ENCODE measurements around the gene MAMLD1. TPM values are rescaled to one million over a fixed set of nuclear protein-coding genes. Genes with fewer than 3 reads are reported as not detected.

Gene MAMLD1
- total RNA-seq, 1 experiment from 2014 or later = 0.48 TPM

DNA sequence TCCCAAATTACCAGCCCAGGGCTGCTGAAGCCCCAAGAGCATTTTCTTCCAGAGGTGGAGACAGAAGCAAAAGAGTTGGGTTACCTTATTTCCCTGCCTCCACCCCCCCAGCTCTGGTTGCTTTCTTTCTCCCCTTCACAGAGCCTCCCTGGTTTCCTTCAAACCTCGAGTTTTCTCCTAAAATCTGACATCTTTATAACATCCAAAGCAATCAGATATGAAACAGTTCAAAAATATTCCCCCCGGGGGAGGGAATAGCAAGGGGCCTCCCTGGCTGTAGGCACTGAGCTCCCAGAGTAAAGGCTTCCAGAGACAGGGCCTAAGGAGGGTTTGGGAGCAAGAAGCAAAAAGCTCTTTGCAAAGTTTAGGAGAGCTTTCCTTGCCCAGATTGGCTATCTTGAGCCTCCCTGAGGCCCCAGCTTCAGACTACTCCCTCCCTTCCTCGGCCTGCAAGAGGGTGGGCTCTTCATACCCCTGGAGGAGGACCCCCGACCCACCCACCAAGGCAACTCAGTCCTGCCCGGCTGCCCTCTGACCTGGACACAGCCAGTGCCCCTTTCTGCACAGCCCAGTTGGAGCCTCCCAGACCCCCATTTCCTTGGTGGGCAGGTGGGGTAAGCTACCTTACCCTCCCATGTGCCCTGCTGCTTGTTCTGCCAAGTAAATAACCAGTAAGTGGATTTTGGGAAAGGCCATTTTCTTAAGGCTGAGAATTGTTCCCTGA, 7.6 kb downstream of the MAMLD1 start:
- no peaks in the 10 kb centered on the region for H3K9me3 ChIP-seq (ENCODE audit: control insufficient read depth, low read depth, low read length)
- H3K27ac Mint-ChIP-seq = no peak overlapping the region
- H3K23me2 ChIP-seq (ENCODE audit: insufficient read length, low read depth, low read length, poor library complexity, severe bottlenecking) = peaks cover 6% of the 10 kb centered on the region
- H3K14ac ChIP-seq (ENCODE audit: insufficient read depth, low read length) = no peak overlapping the region
- no CpG with 5 or more reads among the region's 5 CpGs for WGBS (ENCODE audit: extremely low coverage, insufficient read length, low lambda C conversion rate)
- no peak overlapping the region for H3K4me2 ChIP-seq (ENCODE audit: insufficient read depth, insufficient read length, low read length)
- H3K9me3 Mint-ChIP-seq = peaks cover 66 to 67% of the 10 kb centered on the region in 2 experiments
- no peak overlapping the region for H4K5ac ChIP-seq (ENCODE audit: insufficient read length, low read depth, low read length)
- H4K20me1 ChIP-seq (ENCODE audit: control insufficient read depth, insufficient read depth, insufficient read length) = no peaks in the 10 kb centered on the region
- no peak overlapping the region for H3T11ph ChIP-seq (ENCODE audit: low read length)
- no peak overlapping the region for H2BK5ac ChIP-seq (ENCODE audit: insufficient read length, low read length)
- no peak overlapping the region for H3K4ac ChIP-seq (ENCODE audit: low read depth, low read length)
- H2BK15ac ChIP-seq (ENCODE audit: low read depth, low read length) = no peak overlapping the region
- no peak for TF ChIP-seq CTCF (conservative IDR thresholded peaks at IDR 0.05)
- no peak overlapping the region for H3K27ac ChIP-seq (ENCODE audit: insufficient read length, low read depth, low read length)
- H3K79me2 ChIP-seq (ENCODE audit: insufficient read depth, low read length) = no peaks in the 10 kb centered on the region
- H2BK120ac ChIP-seq (ENCODE audit: low read depth, low read length, poor library complexity, severe bottlenecking) = no peak overlapping the region
- H3K4me3 Mint-ChIP-seq = no peak overlapping the region
- H2AK5ac ChIP-seq (ENCODE audit: insufficient read length, low read length) = no peak overlapping the region
- H3K4me1 Mint-ChIP-seq = peaks cover 17 to 19% of the 10 kb centered on the region in 2 experiments
- H2AFZ ChIP-seq (ENCODE audit: low read length) = no peak overlapping the region
- no peak overlapping the region for H3K18ac ChIP-seq (ENCODE audit: insufficient read length, low read depth, low read length)
- H4K8ac ChIP-seq (replicated peaks; ENCODE audit: insufficient read length, low read depth, low read length) = no peak overlapping the region
- no peak overlapping the region for H2BK12ac ChIP-seq (ENCODE audit: insufficient read length, low read depth, low read length)
- peaks cover 0 to 4% (median 0%) of the 10 kb centered on the region in 3 experiments; a peak in 3 of 7 replicates for H3K36me3 Mint-ChIP-seq (ENCODE audit: insufficient read depth in 1 of 3, low read depth in 3 of 3)
- H4K91ac ChIP-seq (ENCODE audit: insufficient read length, low read depth, low read length) = no peak overlapping the region
- H2BK20ac ChIP-seq (ENCODE audit: low read depth, low read length, poor library complexity, severe bottlenecking) = no peak overlapping the region
- no peak overlapping the region for H3K56ac ChIP-seq (ENCODE audit: insufficient read length, low read depth, low read length)
- H3K27me3 ChIP-seq (ENCODE audit: insufficient read depth, low read length) = peaks cover 7% of the 10 kb centered on the region; the same call in 1 of the 2 replicates
- H3K4me1 ChIP-seq (ENCODE audit: insufficient read depth, low read length) = peaks cover 3% of the 10 kb centered on the region; the same call in 1 of the 2 replicates
- no peaks in the 10 kb centered on the region for H3K79me1 ChIP-seq (ENCODE audit: insufficient read depth, low read depth, low read length, poor library complexity, severe bottlenecking)
- DNase-seq = no peak
- peaks cover 54% of the 10 kb centered on the region for H3K27me3 Mint-ChIP-seq (ENCODE audit: low read depth)
- H3K9ac ChIP-seq (ENCODE audit: extremely low read depth, insufficient read length, low read length) = no peak overlapping the region
- no peak overlapping the region for H3K23ac ChIP-seq (ENCODE audit: insufficient read length, low read depth, low read length)
